HG03135 (cell line): ENCODE results near the gene CHD3.

Experiments used
- ATAC-seq: cut with Tn5 transposase; IDR thresholded peaks from one replicate; pipeline ENCODE4 v1.9.1; 2021; ENCODE audit warnings: mild to moderate bottlenecking, moderate library complexity; ENCODE audit not compliant: unreplicated experiment

The CHD3 gene

GRCh38 chr17:7864995-7865650 is 23.5 kb upstream of the CHD3 start:
- ATAC-seq = no peak

- no peak for ATAC-seq
Observed at GRCh38 chr17:7867881-7868329, 20.7 kb upstream of the CHD3 start.

- no peak for ATAC-seq
Observed at GRCh38 chr17:7873051-7873450, 15.5 kb upstream of the CHD3 start.

GRCh38 chr17:7875804-7876370 is 12.7 kb upstream of the CHD3 start:
- ATAC-seq = no peak

- ATAC-seq = no peak
Observed at GRCh38 chr17:7878234-7878633, 10.4 kb upstream of the CHD3 start.

GRCh38 chr17:7880076-7880868 is 8.3 kb upstream of the CHD3 start:
- no peak for ATAC-seq

- no peak for ATAC-seq
Observed at GRCh38 chr17:7881276-7882054, 7.1 kb upstream of the CHD3 start.

GRCh38 chr17:7882068-7882467 is 6.5 kb upstream of the CHD3 start:
- ATAC-seq = no peak

- ATAC-seq = no peak
Observed at GRCh38 chr17:7882629-7883028, 6.0 kb upstream of the CHD3 start.

- no peak for ATAC-seq
Observed at GRCh38 chr17:7883781-7884386, 4.7 kb upstream of the CHD3 start.

GRCh38 chr17:7884581-7885366 is 3.8 kb upstream of the CHD3 start:
- ATAC-seq = no peak

- no peak for ATAC-seq
Observed at GRCh38 chr17:7885367-7886226, 3.0 kb upstream of the CHD3 start.

- no peak for ATAC-seq
Observed at GRCh38 chr17:7886227-7887037, 2.2 kb upstream of the CHD3 start.

- ATAC-seq = no peak
Observed at GRCh38 chr17:7887038-7887481, 1.5 kb upstream of the CHD3 start.

- no peak for ATAC-seq
Observed at GRCh38 chr17:7887482-7888183, 956 bp upstream of the CHD3 start.

- ATAC-seq = no peak
Observed at GRCh38 chr17:7889166-7889955, 772 bp downstream of the CHD3 start.
